ENCODE results near the gene CRACDL.

The CRACDL gene

GRCh38 chr2:98927027-98927426 lies 9.0 kb downstream of the CRACDL start:
- no peak for DNase-seq (ENCODE audit: low read depth in 1 of 2, low spot score in 1 of 2)

DNA sequence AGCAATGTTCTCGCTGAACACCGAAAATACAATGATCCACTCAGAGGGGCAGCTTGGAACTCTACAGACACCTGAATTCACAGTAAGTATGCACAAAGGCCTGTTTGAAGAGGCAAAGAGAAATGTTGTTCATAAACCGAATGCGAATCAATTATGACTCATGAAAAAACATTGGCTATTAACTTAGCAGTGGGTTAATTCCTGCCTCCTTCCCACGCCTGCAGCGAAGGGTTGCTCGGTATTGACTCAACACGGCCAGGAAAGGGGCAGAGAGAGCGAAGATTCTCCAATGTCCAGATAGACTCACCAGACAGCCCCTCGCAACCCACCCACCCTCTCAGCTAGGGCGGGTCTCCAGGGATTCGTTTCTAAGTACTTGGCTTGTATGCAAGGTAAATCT lies 9.4 kb downstream of the CRACDL start:
- DNase-seq (ENCODE audit: low read depth in 1 of 2, low spot score in 1 of 2) = no peak

DNA sequence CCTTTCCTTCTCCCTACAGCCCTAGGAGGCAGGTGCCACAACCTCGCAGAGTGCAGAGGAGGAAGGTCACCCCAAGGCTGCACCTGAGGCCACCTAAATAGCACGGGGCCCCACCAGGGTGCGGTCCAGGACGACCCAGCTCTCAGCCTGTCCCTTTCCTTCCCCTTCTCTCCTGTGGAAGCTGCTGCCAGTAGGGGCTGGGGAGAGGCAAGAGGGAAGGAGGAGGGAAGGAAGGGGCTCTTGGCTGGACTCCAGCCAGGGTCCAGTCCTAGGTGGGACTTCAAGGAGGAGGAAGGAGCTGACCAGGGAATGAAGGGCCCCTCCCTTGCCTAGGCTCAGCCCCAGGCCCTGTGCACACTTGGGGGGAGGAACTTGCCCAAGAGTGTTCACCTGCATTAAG lies 11.1 kb downstream of the CRACDL start:
- DNase-seq (ENCODE audit: low read depth in 1 of 2, low spot score in 1 of 2) = no peak

DNA sequence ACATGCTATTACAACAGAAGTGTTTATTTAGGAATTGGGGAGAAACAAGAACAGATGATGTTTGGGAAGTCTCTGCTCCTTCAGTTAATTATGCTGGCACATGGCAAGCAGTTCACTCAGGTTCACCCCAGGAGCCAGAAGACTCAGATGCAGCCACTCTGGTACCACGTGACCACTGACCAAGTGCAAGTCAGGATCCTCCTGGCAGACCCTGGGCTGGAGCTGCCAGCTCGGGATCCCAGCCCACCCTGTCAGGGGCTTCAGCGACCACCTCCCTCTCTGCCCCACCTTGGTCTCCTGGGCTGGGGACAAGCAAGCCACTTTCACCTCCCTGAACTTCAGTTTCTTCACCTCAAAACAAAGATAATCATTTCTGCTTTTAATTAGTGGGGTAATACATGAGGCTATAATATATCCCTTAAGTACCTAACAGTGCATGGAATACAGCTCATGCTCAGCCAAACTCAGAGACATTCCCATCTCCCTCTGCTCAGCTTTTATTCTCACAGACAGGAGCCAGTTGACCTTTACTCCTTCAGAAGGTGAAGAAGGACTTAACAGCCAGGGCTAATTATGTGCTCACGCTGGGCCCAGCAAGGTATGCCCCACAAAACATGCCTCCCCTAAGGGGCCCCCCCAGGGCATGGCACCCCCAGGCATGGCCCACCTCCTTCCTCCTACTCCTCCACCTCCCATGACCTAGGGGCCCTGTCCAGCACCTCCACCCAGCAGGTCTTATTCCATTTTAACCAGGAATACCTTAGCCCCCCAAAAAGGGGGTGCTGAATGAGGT lies 11.8 kb downstream of the CRACDL start:
- no peak for DNase-seq (ENCODE audit: low read depth in 1 of 2, low spot score in 1 of 2)

DNA sequence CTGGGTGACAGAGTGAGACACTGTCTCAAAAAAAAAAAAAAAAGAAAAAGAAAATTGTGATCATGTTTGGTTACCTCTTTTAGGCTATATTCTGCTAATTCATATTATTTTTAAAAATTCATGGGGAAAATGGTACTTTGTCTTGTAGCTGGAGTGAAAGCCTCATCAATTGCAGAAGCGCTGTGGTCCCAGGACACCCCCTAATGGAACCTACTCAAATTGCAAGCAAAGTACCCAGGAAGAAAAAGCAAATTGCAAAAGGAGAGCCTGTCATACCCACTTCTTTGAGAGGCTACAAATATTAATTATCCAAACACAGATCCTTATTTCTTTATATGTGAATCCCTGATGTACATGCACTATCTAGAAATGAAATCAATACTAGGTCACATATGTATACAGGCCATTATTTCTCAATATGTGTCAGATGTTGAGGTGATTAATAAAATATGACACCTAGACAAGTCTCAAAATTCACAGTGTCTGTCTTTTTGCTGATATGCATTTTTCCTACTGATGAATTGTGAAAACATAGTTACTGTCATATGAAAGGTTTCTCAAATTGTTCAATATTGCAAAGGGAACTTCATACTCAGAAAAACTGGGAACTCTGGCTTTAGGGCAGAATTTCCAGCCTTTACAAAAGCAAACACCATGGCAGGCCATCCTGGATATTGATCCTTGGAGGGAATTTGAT lies 12.6 kb downstream of the CRACDL start:
- DNase-seq (ENCODE audit: low read depth in 1 of 2, low spot score in 1 of 2) = no peak

DNA sequence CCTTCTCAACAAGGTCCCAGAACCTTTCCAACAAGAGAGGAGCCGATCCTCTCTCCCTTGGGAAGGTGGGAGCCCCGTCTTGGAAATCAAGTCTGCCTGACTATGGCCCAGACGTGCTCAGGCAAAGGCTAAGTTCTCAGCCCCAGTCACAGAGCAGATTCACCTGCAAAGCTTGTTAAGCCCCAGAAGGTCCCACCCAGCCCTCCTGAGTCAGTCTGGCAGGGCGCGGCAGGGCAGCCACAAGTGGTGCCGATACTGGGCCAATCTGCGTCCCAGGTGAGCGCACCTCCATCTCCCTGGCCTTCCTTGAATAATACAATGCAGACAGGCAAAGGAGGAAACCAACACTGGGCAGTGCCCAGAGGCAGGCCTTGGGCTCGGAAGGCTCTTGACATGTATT lies 15.0 kb downstream of the CRACDL start:
- DNase-seq (ENCODE audit: low read depth in 1 of 2, low spot score in 1 of 2) = no peak

DNA sequence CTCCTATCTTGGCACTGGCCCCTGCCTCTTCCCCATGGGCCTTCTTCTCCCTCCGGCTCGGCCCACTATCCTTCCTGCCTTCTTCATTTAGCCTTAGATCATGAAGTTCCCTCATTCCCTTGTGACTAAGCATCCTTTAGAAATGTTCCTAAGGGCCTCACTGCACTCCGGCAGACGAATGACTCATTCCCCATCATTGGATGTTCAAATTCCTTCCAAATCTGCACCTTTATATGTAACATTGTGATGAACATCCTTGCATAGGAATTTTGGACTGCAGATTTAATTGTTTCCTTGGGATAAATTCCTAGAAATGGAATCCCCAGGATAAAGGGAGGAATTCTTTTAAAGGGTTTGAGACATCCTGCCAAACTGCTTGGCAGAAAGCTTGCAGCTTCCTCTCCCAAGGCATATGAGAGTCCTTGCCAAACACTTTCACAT lies 19.0 kb downstream of the CRACDL start:
- no peak for DNase-seq (ENCODE audit: low read depth in 1 of 2, low spot score in 1 of 2)

- DNase-seq (ENCODE audit: low read depth in 1 of 2, low spot score in 1 of 2) = no peak
Measured at GRCh38 chr2:98915751-98916358, 20.2 kb downstream of the CRACDL start.

DNA sequence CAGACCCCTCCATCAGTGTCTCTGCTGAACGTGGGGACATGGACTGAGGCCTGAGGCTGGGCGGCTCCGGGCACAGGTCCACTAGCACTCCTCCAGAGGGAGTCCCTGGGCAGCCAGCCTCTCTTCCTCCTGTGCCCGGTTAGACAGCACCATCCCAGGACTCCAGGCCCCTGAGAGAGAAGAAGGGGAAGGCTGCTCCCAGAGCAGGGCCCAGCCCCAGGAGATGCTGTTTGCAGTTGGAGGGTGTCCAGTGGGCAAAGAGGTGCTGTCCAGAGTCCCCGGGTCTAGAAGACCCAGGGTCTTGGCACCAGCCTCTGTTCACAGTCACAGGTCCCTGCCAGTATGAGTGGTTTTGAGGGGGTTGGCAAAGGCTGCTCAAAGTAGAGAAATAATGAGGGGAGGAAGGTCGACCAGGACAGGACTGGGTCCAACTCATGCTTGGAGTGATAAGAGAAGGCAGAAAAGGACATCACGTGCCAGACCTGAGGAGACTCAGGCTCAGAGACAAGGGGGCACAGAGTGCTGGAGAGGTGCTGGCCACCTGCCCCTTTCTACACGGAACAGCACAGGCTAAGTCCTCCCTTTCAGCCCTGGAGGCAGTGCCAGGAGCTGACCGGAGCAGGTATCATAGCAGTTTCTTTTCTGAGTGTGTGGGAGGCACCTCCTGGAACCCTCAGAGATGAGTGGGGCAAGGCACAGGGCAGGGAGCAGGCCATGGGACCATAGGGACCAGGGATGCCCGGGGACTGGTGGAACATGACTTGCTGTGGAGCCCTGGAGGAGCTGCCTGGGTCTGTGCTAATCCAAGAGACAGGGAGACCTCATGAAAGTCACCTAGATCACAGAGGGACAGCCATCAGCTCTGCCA lies 21.1 kb downstream of the CRACDL start:
- no peak for DNase-seq (ENCODE audit: low read depth in 1 of 2, low spot score in 1 of 2)

DNA sequence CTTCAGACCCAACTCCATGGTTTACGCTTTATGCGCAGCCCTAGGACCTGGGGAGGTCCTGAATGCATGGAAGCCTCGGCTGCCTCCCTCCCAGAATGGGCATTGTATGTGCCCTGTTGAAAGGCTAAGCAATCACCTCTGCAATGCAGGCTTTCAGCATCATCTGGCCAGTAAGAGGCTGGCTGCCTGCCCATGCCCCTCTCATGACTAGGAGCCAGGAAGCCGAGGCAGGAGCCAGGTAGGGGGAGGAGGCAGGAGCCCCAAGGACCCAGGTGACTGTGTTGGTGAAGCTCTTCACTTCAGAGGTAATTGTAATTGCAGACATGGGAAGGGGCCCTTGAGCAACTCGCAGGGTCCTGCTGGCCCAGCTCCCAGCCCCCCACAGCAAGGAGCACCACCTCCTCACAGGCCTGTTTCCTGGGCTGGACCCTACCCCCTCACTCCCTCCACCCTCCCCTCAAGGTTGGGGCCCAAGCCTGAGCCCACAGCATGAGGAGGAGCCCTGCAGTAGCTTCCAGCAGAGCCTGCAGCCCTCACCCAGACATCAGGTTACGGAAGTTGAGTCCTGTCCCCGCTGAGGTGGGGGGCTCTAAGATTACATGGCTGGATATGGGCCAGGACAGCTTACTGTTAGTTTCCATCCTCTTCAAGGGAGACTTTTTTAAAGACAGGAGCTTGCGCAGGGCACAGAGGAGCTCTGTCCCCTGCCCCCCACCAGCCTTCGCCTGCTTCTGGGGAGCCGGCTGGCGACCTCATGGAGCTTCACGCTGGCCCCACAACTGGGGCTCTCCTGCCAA lies 21.9 kb downstream of the CRACDL start:
- no peak for DNase-seq (ENCODE audit: low read depth in 1 of 2, low spot score in 1 of 2)

DNA sequence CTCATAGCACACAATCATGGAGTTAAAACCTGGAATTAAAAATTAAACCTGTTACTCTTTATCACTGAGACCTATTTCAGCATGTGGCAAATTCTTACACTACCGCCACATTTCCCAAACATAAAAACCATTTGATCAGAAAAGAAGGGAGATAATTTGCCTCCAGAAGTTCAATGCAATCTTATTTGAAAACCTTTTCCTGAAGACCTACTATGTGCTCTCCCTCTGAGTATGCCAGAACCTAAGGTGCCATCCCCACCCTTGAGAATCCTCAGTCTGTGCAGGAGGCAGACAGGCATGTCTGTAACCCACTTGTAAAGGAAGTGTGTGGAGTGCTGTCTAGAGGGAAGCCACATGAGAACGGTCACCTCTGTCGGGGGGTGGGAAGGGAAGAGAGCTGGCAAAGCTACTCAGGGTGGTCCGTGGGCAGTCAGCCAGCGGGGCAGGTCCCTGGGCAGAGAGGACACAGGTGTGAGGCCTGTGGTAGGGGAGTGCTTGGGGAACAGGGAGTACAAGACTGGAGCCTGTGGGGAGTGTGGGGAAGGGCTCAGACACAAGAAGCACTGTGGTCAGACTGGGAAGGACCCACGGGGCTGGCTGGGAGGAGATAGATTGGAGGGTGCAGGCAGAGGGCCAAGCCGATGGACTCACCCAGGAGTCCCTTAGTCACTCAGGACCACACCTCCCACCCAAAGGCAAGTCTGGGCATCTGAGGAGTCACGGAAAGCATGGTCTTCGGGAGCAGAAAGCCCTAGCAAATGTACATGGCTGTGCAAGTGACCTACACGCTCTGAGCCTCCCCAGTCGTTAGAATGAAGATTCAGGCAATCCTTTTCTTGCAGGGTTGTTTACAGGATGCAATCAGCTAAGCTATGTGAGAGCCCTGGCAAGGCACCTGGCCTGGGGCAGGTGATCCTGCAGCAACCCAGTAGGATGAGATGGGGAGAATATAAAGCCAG lies 22.8 kb downstream of the CRACDL start:
- DNase-seq (ENCODE audit: low read depth in 1 of 2, low spot score in 1 of 2) = no peak

DNA sequence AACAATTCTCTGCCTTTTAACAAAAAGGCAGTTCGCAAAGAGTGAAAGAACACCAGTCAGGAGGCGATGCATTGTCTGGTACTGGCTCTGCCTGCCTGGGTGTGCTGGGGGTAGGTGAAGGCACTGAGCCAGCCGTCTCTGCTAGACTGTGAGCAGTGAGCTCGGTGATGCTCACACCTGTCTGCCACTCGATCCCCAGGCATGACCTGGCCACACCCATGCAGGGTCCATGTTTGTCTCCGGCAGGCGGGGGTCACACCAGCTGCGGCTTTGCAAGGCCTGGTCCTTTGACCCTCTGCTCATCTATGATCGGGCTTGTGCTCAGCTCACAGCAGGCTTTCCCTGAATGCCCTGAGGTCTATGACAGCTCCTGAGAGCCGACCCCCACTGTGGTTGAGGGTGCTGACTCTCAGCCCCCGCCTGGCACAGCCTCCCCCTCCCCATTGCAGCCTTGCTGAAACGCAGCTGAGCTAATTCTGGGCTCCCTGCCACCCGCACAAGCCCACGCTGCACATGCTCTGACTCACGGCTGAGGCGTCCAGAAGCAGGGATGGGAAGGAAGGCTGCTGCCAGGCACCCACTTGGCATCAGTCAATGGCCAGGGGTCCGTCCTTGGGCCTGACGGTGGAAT lies 23.7 kb downstream of the CRACDL start:
- no peak for DNase-seq (ENCODE audit: low read depth in 1 of 2, low spot score in 1 of 2)

- no peak for DNase-seq (ENCODE audit: low read depth in 1 of 2, low spot score in 1 of 2)
Measured at GRCh38 chr2:98911376-98912154, 24.5 kb downstream of the CRACDL start.

DNA sequence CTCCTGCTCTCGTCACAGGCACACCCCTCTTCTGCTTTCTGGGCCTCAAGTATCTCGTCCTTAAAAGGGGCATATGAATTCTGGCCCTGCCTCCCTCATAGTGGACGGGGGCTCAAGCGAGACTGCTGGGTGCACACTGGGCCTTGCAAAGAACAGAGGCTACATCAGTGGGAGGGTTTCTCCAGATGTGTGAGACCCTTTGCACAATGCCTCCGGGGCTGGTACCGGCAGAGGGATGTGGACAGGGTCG lies 25.0 kb downstream of the CRACDL start:
- no peak for DNase-seq (ENCODE audit: low read depth in 1 of 2, low spot score in 1 of 2)

GRCh38 chr2:98910349-98911125 lies 25.5 kb downstream of the CRACDL start:
- no peak for DNase-seq (ENCODE audit: low read depth in 1 of 2, low spot score in 1 of 2)

DNA sequence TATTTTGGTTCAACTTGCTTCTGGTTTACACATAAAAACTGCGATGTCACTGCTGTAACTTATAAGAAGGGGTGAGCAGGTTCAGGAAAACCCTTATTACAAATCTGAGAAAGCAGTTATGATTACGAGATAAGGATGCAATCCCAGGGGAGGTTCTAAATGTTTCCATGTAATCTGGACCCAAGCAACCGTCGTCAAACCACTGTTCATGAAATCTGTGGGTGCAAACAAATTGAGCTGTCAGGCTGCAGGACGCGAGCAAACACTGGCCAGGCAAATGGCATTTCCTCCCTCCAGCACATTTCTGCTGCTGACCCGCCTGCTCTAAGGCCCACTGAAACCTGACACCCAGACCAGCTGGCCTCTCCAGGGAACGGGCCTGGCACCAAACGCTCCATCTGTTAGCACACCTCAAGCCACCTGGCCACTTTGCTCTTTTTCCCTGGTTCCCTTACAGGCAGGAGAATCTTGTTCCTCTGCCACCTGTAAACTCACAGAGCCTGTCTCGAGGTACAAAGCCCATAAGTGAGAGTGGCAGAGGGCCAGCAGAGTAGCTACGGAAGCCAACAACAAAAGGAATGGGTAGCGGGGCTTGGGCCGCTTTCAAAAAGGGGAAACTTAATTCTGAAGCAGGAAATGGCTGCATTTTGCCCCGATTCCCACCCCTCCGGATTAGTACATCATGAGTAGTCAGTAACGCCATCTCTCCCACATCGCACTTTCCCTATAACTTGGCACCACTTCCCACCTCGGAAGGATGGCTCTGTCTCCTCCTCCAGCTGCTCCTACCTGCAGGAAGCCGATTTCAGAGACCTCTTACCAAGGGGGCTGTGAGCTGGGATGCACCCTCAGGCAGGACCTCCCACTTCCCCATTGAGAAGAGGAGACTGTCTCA lies 26.5 kb downstream of the CRACDL start:
- DNase-seq (ENCODE audit: low read depth in 1 of 2, low spot score in 1 of 2) = no peak

GRCh38 chr2:98908931-98909316 lies 27.1 kb downstream of the CRACDL start:
- no peak for DNase-seq (ENCODE audit: low read depth in 1 of 2, low spot score in 1 of 2)

All from stimulated activated CD4-positive, alpha-beta T cell treated with anti-CD3 and anti-CD28 coated beads, Interleukin-15, amount 100 ng/mL, for 1 hour (primary cell).